Calu3 (cell line): ENCODE data around the gene TTC29. TPM values are rescaled to one million over a fixed set of nuclear protein-coding genes. Genes with fewer than 3 reads are reported as not detected.
"Not testable (repeated sequence)": the region's sequence is repeated elsewhere in the genome, so short reads cannot be mapped to it uniquely, and the experiment has no call there.

Experiments
- BruUV-seq: library from RNA; stranded (reverse); fragments of 400-500 nt; replicated peaks from 2 replicates; lab custom pipeline; 2021; lab: Mats Ljungman, UMichigan
- CTCF ChIA-PET: fragments of 300-600 bp; sonication (Branson Sonifier 250); formaldehyde crosslinking; loops from one replicate; lab custom pipeline; 2022; ENCODE audit warnings: antibody characterized with exemption; lab: Charles Lee
- DNase-seq: peaks from one replicate; pipeline ENCODE4 v3.0.0; 2022
- H3K27ac Mint-ChIP-seq: one replicate; pipeline ENCODE4 v1.8.0; 2022; ENCODE audit warnings: mixed read lengths; ENCODE audit not compliant: unreplicated experiment
- H3K27me3 Mint-ChIP-seq: one replicate; pipeline ENCODE4 v1.8.0; 2022; ENCODE audit warnings: mixed read lengths; ENCODE audit not compliant: unreplicated experiment
- H3K36me3 Mint-ChIP-seq: one replicate; pipeline ENCODE4 v1.8.0; 2022; ENCODE audit warnings: mild to moderate bottlenecking, moderate library complexity, mixed read lengths; ENCODE audit not compliant: insufficient read depth, unreplicated experiment
- H3K4me1 Mint-ChIP-seq: one replicate; pipeline ENCODE4 v1.8.0; 2022; ENCODE audit warnings: mild to moderate bottlenecking, low read depth, mixed read lengths; ENCODE audit not compliant: unreplicated experiment
- H3K4me3 Mint-ChIP-seq: one replicate; pipeline ENCODE4 v1.8.0; 2022; ENCODE audit warnings: mild to moderate bottlenecking, low read depth, moderate library complexity, mixed read lengths; ENCODE audit not compliant: unreplicated experiment
- H3K9me3 Mint-ChIP-seq: one replicate; pipeline ENCODE4 v1.8.0; 2022; ENCODE audit warnings: low read depth, mixed read lengths; ENCODE audit not compliant: unreplicated experiment
- intact Hi-C: fragments of 100-400 bp; cut with micrococcal nuclease; formaldehyde crosslinking; loops from one replicate; pipeline ENCODE4 v1.10.0; 2022; ENCODE audit not compliant: unreplicated experiment
- total RNA-seq: library from RNA; stranded (reverse); gene quantifications from 2 replicates; pipeline ENCODE4 v1.2.3, GENCODE V29; 2022
- TF ChIP-seq, protein P1 (sequence below): fragments of 200-600 bp; IDR thresholded peaks from one replicate; pipeline ENCODE4 v1.8.0; 2022; ENCODE audit warnings: antibody characterized with exemption; ENCODE audit not compliant: unreplicated experiment

Gene TTC29
- total RNA-seq, 1 experiment from 2014 or later: not detected

DNA sequence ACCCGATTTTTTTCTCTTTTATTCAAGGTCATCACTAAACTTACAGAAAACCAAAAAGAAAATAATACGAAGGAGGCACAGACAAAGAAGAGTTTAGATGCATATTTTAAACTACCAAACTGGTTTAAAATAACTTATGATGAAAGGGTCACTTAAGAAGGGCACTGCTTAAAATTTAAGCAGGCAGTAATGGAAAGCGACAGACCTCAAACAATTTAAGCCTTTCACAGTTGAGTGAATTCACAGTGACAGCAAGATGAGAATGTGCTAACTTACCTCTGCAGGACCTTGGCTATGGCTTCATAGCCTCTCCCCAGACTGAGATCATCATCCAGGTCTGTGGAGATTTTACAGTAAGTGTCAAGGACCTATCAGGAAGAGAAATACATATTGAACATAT lies 112.1 kb downstream of the TTC29 start:
- H3K27me3 Mint-ChIP-seq: no peaks in the 10 kb centered on the region
- no peak overlapping the region for H3K4me3 Mint-ChIP-seq
- intact Hi-C loops: no loop called here
- peaks cover 9% of the 10 kb centered on the region for H3K4me1 Mint-ChIP-seq
- H3K9me3 Mint-ChIP-seq: no peaks in the 10 kb centered on the region
- no peak for DNase-seq
- CTCF ChIA-PET: interaction anchor here (0.6 kb wide), 1 partner anchor 1065 kb away, joined by 4 read pairs; no protein-coding TSS in a partner anchor
- TF ChIP-seq, protein P1, sequence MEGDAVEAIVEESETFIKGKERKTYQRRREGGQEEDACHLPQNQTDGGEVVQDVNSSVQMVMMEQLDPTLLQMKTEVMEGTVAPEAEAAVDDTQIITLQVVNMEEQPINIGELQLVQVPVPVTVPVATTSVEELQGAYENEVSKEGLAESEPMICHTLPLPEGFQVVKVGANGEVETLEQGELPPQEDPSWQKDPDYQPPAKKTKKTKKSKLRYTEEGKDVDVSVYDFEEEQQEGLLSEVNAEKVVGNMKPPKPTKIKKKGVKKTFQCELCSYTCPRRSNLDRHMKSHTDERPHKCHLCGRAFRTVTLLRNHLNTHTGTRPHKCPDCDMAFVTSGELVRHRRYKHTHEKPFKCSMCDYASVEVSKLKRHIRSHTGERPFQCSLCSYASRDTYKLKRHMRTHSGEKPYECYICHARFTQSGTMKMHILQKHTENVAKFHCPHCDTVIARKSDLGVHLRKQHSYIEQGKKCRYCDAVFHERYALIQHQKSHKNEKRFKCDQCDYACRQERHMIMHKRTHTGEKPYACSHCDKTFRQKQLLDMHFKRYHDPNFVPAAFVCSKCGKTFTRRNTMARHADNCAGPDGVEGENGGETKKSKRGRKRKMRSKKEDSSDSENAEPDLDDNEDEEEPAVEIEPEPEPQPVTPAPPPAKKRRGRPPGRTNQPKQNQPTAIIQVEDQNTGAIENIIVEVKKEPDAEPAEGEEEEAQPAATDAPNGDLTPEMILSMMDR: no peak
- BruUV-seq: no TSS peak
- H3K27ac Mint-ChIP-seq: no peak overlapping the region
- H3K36me3 Mint-ChIP-seq: no peaks in the 10 kb centered on the region

- H3K36me3 Mint-ChIP-seq, H3K27me3 Mint-ChIP-seq, intact Hi-C loops, H3K9me3 Mint-ChIP-seq, H3K27ac Mint-ChIP-seq, DNase-seq, H3K4me1 Mint-ChIP-seq, BruUV-seq, CTCF ChIA-PET, H3K4me3 Mint-ChIP-seq: not testable (repeated sequence)
Measured at GRCh38 chr4:146822980-146823379, 122.7 kb downstream of the TTC29 start.

DNA sequence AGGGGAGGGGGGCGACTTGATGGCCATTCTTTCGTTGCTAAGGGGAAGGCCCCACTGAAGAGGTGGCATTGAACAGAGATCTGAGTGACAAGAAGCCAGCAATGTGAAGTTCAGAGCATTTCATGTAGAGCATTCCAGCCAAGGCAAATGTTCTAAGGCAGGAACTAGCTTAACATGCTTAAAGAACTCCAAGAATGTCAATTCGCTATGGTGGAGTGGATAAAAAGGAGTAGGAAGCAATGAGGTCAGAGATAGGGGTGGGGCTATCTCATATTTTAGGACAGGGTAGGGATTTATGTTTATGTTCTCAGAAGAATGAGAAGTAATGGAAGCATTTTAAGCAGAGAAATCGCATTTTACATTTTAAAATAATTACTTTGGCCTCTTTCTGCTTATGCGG lies 130.9 kb downstream of the TTC29 start:
- intact Hi-C loops: no loop called here
- H3K36me3 Mint-ChIP-seq: no peaks in the 10 kb centered on the region
- no peaks in the 10 kb centered on the region for H3K9me3 Mint-ChIP-seq
- no peak for DNase-seq
- H3K4me1 Mint-ChIP-seq: no peaks in the 10 kb centered on the region
- BruUV-seq: no TSS peak
- CTCF ChIA-PET: no interaction called here
- H3K27me3 Mint-ChIP-seq: no peaks in the 10 kb centered on the region
- no peak overlapping the region for H3K4me3 Mint-ChIP-seq
- TF ChIP-seq, protein P1: no peak
- no peak overlapping the region for H3K27ac Mint-ChIP-seq

GRCh38 chr4:146795711-146796110 lies 150.0 kb downstream of the TTC29 start:
- CTCF ChIA-PET: no interaction called here
- H3K9me3 Mint-ChIP-seq: no peaks in the 10 kb centered on the region
- no peak overlapping the region for H3K27ac Mint-ChIP-seq
- H3K4me1 Mint-ChIP-seq: no peaks in the 10 kb centered on the region
- BruUV-seq: no TSS peak
- H3K27me3 Mint-ChIP-seq: no peaks in the 10 kb centered on the region
- no peaks in the 10 kb centered on the region for H3K36me3 Mint-ChIP-seq
- TF ChIP-seq, protein P1: no peak
- H3K4me3 Mint-ChIP-seq: no peak overlapping the region
- DNase-seq: no peak
- intact Hi-C loops: no loop called here

GRCh38 chr4:146793727-146794126 lies 151.9 kb downstream of the TTC29 start:
- H3K36me3 Mint-ChIP-seq: no peaks in the 10 kb centered on the region
- no peak overlapping the region for H3K27ac Mint-ChIP-seq
- H3K9me3 Mint-ChIP-seq: no peaks in the 10 kb centered on the region
- intact Hi-C loops: loop anchor here (5.0 kb wide), 1 partner anchor 34 kb away; no protein-coding TSS in a partner anchor
- CTCF ChIA-PET: no interaction called here
- H3K4me3 Mint-ChIP-seq: no peak overlapping the region
- DNase-seq: no peak
- peaks cover 8% of the 10 kb centered on the region for H3K4me1 Mint-ChIP-seq
- BruUV-seq: no TSS peak
- H3K27me3 Mint-ChIP-seq: no peaks in the 10 kb centered on the region
- TF ChIP-seq, protein P1: no peak
